ENCODE measurements around the gene ABTB2.

DNA sequence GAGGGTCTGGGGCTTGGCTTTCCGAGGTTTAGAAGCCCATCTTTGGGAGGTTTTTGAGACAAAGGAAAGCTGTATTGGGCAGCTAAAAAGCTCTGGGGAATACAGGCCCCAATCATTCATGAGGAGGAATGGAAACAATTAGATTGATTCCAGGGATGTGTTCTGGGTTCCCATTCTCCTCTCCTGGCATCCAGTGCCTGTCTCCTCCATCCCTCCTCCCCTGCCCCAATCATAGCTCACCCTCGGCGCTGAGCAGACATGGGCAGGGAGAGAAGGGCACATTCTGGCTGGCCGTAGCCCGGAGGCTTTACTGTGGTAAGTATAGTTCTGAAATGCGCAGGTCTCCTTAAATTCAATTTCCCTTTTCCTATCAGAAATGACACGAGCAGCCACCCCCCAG is 42.4 kb downstream of the ABTB2 start:
- TF ChIP-seq HDAC2 (IDR thresholded peaks at IDR 0.05) (no peak), RAD21 (conservative IDR thresholded peaks at IDR 0.05 in 1 of 2, IDR thresholded peaks at IDR 0.05 in 1 of 2) (no peak)
- TF ChIP-seq, protein P1, sequence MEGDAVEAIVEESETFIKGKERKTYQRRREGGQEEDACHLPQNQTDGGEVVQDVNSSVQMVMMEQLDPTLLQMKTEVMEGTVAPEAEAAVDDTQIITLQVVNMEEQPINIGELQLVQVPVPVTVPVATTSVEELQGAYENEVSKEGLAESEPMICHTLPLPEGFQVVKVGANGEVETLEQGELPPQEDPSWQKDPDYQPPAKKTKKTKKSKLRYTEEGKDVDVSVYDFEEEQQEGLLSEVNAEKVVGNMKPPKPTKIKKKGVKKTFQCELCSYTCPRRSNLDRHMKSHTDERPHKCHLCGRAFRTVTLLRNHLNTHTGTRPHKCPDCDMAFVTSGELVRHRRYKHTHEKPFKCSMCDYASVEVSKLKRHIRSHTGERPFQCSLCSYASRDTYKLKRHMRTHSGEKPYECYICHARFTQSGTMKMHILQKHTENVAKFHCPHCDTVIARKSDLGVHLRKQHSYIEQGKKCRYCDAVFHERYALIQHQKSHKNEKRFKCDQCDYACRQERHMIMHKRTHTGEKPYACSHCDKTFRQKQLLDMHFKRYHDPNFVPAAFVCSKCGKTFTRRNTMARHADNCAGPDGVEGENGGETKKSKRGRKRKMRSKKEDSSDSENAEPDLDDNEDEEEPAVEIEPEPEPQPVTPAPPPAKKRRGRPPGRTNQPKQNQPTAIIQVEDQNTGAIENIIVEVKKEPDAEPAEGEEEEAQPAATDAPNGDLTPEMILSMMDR (IDR thresholded peaks at IDR 0.05), result no peak

All from A549 (cell line).